Hindlimb muscle (tissue), 1 donor: ENCODE measurements around the gene NXPE4. TPM values are rescaled to one million over a fixed set of nuclear protein-coding genes. Genes with fewer than 3 reads are reported as not detected.
"Not testable (repeated sequence)": the region's sequence is repeated elsewhere in the genome, so short reads cannot be mapped to it uniquely, and the experiment has no call there.

ENCODE experiments used
- DNase-seq: peaks from one replicate; pipeline ENCODE4 v3.0.0-alpha.2; 2013
- polyA plus RNA-seq: library from polyadenylated mRNA; unstranded; fragments of 120-200 nt; gene quantifications from one replicate; pipeline ENCODE4 v1.2.1, GENCODE V29; 2013; ENCODE audit not compliant: insufficient read length

Gene NXPE4
- polyA plus RNA-seq: not detected

DNA sequence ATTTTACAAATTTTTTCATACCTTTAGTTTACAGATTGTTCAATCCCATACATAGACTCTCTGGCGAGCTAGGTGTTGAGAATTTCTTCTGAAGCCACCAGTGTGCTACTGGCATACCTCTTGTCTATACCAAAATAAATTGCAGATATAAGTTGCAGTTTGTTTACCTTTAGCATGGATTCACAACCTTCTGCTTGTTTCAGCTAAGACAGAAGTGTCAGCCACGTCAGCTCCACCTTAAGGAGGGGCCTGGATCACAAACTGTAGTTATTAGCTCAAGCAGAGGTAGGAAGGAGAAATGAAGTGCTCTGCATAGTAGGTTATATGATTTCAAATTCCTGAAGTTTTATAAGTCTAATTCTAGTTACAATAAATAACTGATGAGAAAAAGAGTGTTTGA, at the start of gene NXPE4:
Gene NXPE4, minus strand, starts transcription at position 216 of the 400 bp plus-strand sequence. CDS start 1,027 bp downstream, outside the sequence.
- no peak for DNase-seq

DNA sequence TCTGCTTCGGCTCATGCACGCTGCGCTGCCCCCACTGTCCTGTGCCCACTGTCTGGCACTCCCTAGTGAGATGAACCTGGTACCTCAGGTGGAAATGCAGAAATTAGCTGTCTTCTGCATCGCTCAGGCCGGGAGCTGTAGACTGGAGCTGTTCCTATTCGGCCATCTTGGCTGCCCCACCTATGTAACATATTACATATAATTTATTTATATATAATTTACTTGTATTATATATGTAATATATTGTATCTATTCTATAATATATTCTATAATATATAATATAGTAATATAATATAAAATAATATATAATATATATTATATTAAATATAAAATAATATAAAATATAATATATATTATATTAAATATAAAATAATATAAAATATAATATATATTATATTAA, 43.9 kb upstream of the NXPE4 start:
- not testable (repeated sequence) for DNase-seq

DNA sequence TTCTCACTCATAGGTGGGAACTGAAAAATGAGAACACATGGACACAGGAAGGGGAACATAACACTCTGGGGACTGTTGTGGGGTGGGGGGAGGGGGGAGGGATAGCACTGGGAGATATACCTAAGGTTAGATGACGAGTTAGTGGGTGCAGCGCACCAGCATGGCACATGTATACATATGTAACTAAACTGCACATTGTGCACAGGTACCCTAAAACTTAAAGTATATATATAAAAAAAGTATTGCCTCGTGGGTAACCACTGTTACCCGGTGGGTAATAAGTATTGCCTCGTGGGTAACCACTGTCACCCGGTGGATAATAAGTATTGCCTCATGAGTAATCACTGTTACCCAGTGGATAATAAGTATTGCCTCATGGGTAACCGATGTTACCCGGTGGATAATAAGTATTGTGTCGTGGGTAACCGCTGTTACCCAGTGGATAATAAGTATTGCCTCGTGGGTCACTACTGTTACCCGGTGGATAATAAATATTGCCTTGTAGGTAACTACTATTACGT, 35.9 kb upstream of the NXPE4 start:
- not testable (repeated sequence) for DNase-seq

DNA sequence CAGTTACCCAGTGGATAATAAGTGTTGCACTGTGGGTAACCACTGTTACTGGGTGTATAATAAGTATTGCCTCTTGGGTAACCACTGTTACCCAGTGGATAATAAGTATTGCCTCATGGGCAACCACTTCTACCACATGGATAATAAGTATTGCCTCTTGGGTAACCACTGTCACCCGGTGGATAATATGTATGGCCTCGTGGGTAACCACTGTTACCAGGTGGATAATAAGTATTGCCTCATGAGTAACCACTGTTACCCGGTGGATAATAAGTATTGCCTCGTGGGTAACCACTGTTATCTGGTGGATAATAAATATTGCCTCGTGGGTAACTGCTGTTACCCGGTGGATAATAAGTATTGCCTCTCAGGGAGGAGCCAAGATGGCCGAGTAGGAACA, 29.7 kb upstream of the NXPE4 start:
- no peak for DNase-seq

- DNase-seq: no peak
Measured at GRCh38 chr11:114624455-114625207, 29.0 kb upstream of the NXPE4 start.

- DNase-seq: no peak
Measured at GRCh38 chr11:114623720-114624119, 28.1 kb upstream of the NXPE4 start.

GRCh38 chr11:114622858-114623257, 27.3 kb upstream of the NXPE4 start:
- no peak for DNase-seq

- DNase-seq: no peak
Measured at GRCh38 chr11:114621950-114622809, 26.6 kb upstream of the NXPE4 start.

GRCh38 chr11:114621072-114621471, 25.5 kb upstream of the NXPE4 start:
- no peak for DNase-seq

GRCh38 chr11:114619659-114620173, 24.1 kb upstream of the NXPE4 start:
- DNase-seq: no peak

- DNase-seq: no peak
Measured at GRCh38 chr11:114618139-114618538, 22.6 kb upstream of the NXPE4 start.

DNA sequence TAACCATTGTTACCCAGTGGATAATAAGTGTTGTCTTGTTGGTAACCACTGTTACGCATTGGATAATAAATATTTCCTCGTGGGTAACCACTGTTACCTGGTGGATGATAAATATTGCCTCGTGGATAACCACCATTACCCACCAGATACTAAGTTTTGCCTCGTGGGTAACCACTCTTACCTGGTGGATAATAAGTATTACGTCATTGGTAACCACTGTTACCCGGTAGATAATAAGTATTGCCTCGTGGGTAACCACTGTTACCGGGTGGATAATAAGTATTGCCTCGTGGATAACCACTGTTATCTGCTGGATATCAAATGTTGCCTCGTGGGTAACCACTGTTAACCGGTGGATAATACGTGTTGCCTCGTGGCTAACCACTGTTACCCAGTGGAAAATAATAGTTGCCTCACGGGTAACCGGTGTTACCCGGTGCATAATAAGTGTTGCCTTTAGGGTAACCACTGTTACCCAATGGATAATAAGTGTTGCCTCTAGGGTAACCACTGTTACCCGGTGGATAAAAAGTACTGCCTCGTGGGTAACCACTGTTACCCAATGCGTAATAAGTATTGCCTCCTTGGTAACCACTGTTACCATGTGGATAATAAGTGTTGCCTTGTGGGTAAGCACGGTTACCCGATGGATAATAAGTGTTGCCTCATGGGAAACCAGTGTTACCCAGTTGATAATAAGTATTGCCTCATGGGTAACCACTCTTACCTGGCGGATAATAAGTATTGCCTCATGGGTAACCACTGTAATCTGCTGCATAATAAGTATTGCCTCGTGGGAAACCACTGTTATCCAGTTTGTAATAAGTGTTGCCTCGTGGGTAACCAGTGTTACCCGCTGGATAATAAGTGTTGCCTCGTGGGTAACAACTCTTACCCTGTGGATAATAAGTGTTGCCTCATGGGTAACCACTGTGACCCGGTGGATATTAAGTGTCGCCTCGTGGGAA, 21.9 kb upstream of the NXPE4 start:
- DNase-seq: no peak

DNA sequence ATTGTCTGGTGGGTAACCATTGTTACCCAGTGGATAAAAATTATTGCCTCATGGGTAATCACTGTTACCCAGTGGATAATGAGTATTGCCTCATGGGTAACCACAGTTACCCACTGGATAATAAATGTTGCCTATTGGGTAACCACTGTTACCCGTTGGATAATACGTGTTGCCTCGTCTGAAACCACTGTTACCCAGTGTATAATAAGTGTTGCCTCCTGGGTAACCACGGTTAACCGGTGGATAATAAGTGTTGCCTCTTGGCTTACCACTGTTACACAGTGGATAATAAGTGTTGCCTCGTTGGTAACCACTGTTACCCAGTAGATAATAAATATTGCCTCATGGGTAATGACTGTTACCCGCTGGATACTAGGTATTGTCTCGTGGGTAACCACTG, 20.9 kb upstream of the NXPE4 start:
- DNase-seq: no peak

- no peak for DNase-seq
Measured at GRCh38 chr11:114615448-114616361, 20.1 kb upstream of the NXPE4 start.

- DNase-seq: no peak
Measured at GRCh38 chr11:114614127-114614720, 18.6 kb upstream of the NXPE4 start.

GRCh38 chr11:114613094-114613493, 17.5 kb upstream of the NXPE4 start:
- not testable (repeated sequence) for DNase-seq

DNA sequence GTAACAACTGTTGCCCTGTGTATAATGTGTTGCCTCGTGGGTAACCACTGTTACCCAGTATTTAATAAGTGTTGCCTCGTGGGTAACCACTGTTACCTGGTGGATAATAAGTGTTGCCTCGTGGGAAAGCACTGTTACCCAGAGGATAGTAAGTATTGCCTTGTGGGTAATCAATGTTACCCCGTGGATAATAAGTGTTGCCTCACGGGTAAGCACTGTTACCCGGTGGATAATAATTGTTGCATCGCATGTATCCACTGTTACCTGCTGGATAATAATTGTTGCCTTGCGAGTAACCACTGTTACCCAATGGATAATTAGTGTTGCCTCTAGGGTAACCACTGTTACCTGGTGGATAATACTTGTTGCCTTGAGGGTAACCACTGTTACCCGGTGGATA, 17.1 kb upstream of the NXPE4 start:
- DNase-seq: no peak

GRCh38 chr11:114612199-114612598, 16.6 kb upstream of the NXPE4 start:
- DNase-seq: not testable (repeated sequence)

DNA sequence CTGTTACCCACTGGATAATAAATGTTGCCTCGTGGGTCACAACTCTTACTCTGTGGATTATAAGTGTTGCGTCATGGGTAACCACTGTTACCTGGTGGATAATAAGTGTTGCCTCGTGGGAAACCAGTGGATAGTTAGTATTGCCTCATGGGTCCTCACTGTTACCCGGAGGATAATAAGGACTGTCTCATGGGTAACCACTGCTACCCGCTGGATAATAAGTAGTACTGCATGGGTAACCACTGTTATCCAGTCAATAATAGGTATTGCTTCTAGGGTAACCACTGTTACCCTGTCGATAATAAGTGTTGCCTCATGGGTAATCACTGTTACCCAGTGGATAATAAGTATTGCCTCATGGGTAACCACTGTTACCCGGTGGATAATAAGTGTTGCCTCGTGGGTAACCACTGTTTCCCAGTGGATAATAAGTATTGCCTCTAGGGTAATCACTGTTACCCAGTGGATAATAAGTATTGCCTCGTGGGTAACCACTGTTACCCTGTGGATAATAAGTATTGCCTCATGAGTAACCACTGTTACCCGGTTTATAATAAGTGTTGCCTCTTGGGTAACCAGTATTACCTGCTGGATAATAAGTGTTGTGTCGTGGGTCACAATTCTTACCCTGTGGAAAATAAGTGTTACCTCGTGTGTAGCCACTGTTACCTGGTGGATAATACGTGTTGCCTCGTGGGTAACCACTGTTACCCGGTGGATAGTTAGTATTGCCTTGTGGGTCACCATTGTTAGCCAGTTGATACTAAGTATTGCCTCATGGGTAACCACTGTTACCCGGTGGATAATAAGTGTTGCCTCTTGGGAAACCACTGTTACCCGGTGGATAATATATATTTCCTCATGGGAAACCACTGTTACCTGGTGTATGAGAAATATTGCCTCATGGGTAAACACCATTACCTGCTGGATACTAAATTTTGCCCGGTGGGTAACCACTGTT, 15.7 kb upstream of the NXPE4 start:
- DNase-seq: no peak
